AG08396 (cell line): ENCODE data around the gene ZNF680.
A peak's percentile ranks its signal among the peaks of the same experiment; 100 is the strongest.
"Not testable (repeated sequence)": the region's sequence is repeated elsewhere in the genome, so short reads cannot be mapped to it uniquely, and the experiment has no call there.

Experiments
- DNase-seq: peaks from one replicate; pipeline ENCODE4 v3.0.0; 2012; ENCODE audit warnings: low spot score, mixed read lengths

Gene ZNF680

DNA sequence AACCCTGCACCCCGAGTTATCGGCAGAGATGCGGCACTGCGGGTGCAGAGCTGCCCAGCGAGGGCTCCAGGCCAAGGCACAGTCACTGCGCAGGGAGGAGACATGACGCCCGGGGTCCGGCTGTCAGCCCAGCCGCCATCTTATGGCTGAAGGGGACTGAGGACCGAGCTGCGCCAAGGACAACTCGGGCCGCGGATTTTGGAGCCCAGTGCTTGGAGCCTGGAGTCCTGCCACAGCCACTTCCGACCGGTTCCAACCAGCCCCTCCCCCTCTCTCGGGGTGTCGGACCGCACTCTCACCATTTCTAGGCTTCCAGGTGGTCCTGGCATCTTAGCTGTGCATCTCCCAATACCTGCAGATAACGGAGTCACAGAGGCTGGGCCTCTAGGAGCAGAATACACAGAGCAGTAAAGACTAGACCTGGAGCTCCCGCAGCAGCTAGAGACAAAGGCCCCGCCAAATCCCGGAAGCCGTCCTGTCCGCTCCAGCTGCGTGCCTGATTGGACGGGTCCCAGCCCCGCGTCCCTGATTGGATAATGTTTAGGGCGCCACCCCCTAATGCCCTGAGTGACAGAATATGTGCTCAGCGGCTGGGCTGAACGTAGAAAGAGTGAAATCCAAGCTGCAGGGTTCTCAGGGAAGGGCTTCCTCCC lies at the start of gene ZNF680:
Gene ZNF680 (minus strand): TSS at position 446 of the 653 bp plus-strand sequence. CDS start 117 bp downstream, at position 329.
- peak; percentile 92 for DNase-seq

DNA sequence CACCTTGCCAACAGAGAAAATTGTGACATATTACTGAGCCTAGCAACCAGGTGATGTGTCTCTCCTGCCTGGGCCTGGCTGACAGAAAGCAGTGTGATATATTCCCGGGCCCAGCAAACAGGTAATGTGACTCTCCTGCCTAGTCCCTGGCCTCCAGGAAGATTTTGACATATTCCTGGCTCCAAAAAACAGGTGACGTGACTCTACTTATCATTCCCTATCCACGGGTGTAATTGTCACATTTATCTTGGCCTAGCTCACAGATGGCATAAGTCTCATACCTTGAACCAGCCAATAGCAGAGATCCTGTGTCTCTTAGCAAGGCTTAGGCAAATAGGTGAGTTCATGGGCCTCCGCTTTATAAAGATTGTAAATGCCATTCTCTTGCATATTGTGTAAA lies 49.6 kb upstream of the ZNF680 start:
- DNase-seq: no peak

DNA sequence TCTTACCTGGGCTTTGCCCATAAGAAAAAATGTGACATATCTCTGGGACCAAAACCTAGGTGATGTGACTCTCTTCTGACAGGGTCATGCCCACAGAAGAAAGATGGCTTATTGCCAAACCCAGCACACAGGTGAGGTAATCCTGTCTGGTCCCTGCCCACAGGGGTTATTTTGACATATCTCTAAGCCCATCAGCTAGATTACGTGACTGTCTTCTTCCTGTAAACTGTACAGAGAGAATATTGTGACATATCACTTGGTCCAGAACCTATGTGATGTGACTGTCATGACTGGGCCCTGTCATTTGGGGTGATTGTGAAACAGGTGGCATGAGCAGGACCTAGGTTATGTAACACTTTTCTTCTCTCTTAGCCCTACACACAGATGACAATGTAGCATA lies 48.8 kb upstream of the ZNF680 start:
- DNase-seq: no peak

DNA sequence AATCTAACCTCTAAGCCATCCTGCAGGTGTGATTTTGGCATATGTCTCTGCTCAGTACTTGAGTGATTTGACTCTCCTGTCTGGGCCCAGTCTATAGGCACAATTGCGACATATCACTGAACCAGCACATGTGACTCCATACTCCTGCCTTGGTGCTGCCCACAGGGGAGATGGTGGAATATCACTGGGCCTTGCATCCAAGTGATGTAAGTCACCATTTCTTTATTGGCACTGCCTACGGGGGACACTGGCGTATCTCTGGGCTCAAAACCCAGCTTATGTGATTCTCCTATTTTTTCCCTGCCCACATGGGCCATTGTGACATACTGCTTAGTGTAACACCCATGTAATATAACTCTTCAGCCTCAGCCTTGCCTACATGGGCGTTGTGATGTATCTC lies 48.1 kb upstream of the ZNF680 start:
- no peak for DNase-seq

DNA sequence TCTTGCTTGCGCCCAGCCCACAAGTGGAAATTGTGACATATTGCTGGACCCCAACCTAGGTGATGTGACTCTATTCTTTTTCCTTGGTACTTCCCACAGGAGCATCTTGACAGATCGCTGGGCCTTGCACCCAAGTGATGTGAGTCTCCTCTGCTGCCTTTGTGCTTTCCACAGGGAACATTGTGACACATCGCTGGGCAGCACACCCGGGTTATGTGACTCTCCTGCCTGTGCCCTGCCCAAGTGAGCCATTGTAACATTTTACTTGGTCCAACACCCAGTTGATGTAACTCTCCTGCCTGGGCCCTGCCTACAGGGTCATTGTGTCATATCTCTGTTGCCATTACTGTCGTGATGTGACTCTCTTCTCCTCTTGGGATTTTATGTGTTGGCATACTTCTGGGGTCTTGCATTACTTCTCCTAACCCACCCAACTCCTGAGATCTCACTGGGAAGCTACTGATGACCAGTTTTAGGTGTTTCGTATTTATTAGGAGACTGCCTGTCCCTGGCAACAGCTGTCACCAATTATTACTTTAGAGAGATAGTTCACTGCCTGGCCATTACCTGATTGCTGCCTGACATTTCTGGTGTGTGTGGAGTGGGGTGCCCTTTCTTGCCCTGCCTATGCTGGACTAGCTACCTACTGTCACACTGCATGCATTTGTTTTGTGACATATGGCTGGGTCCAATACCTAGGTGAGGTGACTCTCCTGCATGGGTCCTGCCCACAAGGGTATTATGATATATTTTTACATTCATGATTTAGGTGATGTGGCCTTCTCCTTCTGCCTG lies 45.4 kb upstream of the ZNF680 start:
- no peak for DNase-seq

DNA sequence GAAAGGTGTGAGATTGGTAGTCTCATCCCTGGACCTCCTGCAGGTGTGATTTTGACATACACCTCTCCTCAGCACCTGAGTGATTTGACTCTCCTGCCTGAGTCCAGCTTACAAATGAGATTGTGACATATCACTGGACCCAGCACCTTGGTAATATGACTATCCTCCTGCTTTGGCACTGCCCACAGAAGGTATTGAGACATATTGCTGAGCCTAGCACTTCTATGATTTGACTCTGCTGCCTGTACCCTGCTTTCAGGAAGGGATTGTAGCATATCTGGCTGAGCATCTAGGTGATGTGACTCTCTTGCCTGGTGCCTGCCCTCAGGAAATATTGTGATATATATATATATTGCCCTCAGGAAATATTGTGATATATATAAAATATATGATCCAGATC lies 43.5 kb upstream of the ZNF680 start:
- no peak for DNase-seq

DNA sequence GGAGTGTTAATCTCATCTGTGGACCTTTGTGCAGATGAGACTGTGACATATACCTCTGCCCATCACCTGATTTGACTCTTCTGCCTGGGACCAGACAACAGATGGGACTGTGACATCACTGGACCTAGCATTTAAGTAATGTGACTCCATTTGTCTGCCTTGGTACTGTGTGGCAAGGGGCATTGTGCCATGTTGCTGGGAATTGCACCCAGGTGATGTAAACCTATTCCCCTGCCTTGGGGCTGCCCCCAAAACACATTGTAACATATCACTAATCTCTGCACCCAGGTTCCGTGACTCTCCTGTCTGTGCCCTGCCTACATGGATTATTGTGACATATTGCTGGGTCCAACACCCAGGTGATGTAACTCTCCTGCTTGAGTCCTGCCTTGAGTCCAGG lies 40.4 kb upstream of the ZNF680 start:
- no peak for DNase-seq

DNA sequence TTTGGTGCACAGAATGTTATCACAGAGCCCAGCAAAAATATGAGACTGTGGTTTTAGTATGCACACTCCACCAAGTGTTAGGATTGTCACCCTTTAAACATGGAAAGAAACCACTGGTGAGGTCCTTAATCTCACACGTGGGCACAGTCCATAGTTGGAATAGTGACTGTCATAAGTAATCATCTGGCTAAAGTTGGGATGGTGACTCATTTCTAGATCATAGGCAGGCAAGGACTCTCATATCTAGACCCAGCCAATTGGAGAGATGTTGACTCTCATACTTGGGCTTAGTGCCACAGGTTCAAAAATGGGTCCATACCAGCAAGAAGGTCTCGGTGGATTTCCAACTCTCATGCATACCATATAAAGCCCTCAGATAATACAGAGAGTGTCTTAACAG lies 39.6 kb upstream of the ZNF680 start:
- peak; percentile 11 for DNase-seq

DNA sequence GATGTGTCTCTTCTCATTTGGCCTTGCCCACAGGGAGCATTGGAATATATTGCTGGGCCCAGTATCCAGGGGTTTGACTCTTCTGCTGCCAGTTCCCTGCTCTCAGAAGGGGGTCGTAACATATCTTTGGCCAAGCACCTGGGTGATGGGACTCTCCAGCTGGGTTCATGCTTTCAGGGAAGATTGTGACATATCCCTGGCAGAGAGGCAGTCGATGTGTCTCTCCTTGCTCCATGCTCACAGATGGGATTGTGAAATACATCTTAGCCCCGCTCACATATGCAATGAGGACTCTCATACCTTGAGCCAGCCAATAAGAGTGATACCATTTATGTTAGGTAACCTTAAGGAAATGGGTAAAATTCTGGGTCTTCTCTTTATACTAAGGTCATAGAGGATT lies 39.2 kb upstream of the ZNF680 start:
- DNase-seq: no peak

DNA sequence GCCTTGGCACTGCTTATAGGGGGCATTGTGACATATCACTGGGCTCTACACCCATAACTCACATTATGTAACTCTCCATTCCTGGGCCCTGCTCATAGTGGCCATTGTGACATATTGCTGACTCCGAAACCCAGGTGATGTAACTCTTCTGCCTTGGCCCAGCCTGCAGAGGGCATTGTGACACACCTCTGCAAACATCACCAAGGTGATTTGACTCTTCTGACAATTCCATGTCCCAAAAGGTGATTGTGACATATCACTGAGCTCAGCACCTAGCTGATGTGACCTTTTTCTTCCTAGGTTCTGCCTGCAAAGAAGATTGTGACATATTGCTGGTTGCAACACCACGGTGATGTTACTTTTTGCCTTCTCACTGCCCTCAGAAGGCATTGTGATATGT lies 36.5 kb upstream of the ZNF680 start:
- DNase-seq: no peak

DNA sequence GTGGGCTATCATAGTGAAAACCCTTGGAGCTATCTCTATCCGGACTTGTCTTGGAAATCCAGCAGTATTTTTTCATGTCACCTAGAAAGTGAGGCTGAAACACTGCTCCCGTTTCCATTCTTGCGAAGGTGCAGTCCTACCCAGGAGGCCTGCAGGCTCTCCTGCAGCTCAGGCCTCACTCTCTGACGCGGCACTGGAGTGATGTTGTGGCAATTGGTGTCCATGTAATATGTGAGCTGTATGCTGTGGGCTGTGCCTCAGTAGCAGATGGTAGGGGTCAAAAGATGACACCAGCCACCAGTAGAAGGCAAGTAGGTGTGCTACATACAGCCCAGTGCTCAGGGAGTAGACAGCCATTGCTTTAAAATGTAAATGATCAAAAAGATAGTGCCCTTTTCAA lies 28.1 kb upstream of the ZNF680 start:
- no peak for DNase-seq

DNA sequence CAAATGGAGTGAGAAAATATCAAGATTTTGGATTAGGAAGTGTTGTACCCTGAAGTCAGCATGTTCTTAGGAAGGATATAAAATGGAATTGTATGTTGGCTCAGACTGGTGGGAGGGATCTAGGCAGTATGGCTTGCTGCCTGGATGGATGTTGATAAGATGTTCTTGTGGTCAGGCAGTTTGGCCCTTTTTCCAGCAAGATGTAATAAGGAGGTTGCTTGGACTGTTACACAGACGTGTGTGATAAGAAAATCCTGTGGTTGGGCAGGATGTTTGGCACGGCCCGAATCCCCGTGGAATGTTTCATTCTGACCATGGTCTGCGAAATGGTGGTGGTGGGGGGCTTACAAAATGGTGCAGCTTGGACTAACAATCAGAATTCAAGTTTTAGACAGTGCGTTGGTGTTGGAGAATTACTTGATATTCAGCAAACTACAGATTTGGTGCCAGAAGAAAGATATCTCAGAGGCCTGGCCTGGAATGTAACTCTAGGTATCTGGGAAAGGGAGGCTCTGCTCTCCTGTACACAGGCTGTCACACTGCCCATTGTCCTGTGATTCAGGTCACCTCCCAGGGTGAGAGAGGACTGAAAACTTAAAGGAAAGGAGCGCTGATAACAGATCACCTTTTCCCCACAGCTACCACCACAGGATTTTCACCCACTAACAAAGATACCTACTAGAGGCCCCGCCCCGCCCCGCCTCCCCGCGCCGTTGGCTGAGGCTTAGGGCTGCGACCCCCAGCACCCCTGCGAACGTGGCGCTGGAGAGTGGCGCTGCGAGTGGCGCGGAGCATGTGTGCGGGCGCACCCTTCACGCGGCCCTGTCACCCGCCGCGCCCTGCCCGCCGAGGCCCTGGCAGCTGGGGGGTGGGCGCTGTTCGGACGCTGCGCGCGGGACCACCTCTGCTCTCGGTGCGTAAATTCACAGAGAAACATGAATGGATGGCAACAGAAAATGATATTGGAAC lies 19.3 kb upstream of the ZNF680 start:
- DNase-seq: no peak

DNA sequence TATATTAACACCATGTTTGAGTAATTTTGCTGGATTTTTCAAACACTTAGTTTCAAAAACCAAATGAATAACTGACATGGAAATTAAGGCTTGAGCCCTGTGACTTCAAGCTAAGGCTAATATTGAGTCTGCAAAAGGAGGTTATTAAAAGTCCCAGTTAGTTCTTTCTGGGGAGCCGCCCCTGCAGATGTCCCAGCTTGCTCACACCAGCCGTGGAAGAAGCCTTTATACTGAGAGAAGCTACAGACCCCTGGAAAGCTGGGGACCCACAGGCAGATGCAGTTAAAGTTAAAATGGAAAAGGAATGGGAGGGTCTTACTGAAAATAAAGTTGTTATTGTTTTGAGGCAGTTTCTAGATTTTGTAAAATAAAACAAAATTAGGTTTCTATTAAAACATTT lies 18.5 kb upstream of the ZNF680 start:
- no peak for DNase-seq

DNA sequence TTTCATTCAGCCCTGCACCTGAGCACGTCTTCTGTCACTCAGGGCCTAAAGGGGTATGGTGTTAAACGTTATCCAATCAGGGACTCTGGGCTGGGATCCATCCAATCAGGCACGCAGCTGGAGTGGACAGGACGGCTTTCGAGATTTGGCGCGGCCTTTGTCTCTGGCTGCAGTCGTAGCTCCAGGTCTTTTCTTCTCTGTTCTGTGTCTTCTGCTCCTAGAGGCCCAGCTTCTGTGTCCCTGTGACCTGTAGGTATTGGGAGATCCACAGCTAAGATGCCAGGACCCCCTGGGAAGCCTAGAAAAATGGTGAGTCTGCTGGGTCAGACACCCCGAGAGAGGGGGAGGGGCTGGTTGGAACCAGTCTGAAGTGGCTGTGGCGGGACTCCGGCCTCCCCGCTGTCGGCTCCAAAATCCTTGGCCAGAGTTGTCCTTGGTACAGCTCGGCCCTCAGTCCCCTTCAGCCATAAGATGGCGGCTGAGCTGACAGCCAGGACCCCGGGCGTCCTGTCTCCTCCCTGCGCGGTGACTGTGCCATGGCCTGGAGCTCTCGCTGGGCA lies 11.7 kb upstream of the ZNF680 start:
- DNase-seq: peak; percentile 75

DNA sequence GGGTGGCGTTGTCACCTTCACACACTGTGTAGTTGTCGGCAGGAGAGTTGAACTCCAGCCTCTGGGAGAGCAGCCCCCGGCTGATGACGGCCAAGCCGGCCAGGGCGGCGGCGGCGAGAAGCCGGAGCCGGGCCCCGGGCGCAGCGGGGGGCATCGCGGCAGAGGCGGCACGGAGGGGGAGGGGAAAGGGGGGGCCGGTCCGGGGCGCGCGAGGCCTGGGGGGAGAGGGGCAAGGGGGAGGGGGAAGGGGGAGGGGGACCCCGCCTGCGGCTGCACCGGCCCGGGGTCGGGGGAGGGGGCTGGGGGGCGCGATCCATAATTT lies 7.4 kb upstream of the ZNF680 start:
- not testable (repeated sequence) for DNase-seq

DNA sequence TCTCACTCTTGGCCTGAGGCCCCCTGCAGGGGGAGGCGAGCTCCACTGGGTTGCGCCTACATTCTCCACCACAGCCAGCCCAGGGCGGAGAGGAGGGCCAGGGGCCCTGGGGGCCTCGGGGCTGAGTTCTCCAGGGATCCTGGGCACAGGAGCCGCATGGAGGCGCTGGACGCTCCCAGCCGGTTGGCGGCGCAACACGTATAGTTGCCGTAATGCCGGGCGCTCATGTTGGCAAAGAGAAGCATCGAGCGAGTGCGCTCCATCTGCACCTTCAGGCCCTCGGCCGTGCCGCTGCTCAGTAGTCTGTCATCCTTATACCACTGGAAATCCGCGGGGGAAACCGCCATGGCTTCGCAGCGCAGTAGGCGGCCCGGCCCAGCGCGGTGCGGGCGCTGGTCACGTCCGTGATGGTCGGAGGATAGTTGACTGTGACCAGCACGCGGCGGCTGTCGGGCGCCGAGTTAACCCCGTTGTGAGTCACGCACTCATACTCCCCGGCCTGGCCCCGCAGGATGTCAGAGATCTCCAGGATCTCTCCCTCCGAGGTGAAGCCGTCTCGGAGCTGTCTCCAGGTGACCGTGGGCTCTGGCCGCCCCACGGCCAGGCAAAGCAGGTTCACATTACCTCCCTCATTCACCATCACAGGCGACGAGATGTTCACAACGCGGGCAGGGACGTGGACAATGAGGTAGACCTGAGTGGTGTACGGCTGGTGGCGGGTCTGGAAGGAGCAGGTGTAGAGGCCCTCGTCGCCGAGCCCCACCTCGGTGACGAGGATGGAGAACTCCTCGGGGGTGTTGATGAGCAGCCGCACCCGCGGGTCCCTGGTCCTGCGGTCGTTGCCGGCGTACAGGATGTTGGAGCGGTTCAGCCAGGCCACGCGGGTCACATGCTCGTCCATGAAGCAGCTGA lies 6.8 kb upstream of the ZNF680 start:
- DNase-seq: peak; percentile 28

DNA sequence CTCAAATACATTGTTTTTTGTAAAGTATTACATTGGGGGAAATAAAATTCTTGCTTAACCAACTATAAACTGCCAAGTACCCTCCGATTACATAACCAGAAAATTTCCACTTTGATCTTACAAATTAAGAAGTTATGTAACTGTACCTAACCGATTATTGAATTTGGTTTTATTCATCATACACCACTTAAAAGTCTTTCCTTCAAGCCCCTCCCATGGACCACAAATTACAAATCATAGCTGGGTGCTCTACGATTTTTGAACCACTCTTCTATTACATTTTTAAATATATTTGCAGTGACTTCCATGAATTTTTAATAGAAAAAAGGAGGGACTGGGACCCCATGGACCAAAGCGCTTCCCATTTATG lies 630 bp downstream of the ZNF680 start:
- DNase-seq: no peak

DNA sequence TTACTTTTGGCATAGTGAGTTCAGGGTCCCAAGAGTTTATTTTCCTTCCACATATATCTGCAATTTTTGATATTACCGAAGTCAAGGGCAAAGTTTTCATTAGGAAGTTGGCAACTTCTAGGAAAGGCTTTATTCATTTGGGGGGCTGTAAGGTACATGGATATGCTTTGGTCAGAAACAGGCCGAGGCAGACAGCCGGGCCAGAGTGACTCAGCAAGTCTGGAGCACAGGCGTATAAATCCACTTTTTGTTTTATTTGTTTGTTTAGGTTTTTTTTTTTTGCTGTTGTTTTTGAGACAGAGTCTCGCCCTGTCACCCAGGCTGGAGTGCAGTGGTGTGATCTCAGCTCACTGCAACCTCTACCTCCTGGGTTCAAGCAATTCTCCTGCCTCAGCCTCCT lies 3.7 kb downstream of the ZNF680 start:
- DNase-seq: peak; percentile 48

DNA sequence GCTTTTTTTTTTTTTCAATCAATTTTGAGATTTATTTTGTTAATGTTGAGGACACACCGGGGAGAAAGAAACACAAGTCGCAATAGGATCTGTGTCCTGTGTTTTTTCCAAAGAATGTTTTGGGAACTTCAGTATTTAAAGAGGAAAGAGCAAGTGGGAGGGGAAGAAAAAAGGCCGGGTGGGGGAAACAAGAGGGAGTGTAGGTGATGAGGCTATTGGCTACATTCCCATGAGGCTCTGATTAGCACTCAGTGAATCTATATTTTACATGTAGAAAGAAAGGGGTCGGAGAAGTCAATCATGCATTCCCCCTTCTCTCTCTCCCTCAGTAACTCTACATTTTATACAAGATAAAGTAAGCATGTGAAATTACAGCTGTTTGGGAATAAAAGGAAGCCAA lies 4.1 kb downstream of the ZNF680 start:
- DNase-seq: no peak

DNA sequence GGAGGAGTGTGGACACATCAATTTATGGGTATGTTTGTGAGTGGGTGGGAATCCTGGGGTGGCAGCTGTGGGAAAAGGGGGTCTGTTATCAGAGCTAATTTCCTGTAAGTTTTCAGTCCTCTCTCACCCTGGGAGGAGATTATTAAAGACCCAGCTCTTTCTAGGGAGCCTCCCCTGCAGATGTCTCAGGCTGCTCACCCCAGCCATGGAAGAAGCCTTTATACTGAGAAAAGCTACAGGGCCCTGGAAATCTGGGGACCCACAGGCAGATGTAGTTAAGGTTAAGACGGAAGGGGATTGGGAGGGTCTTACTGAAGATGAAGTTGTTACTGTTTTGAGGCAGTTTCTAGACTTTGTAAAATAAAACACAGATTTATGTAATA lies 4.6 kb downstream of the ZNF680 start:
- DNase-seq: no peak

DNA sequence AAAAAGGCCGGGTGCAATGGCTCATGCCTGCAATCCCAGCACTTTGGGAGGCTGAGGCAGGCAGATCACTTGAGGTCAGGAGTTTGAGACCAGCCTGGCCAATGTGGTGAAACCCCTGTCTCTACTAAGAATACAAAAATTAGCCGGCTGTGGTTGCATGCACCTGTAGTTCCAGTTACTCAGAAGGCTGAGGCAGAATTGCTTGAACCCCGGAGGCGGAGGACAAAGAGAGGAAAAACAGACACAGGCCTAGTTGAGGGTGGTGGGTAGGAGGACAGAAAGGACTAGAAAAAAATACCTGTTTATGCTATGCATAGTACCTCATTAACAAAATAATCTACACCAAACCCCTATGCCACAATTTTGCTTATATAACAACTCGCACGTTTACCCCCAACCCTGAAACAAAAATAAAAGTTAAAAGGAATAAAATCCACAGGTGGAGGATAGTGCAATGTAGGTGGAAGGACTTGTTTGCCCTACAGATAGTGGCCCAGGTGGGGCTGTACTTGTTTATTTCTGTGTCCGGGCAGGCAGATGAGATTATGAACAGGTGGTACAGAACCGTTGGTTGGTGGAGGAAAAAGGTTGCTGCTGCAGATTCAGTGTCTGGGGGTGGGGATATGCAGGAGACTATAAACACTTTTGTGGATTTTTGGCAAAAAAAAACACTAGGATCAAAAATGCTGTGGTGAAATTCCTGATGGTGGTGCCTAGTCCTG lies 5.1 kb downstream of the ZNF680 start:
- no peak for DNase-seq
